ENCODE data around the gene LRRC14B.
"Not testable (repeated sequence)": the region's sequence is repeated elsewhere in the genome, so short reads cannot be mapped to it uniquely, and the experiment has no call there.

The LRRC14B gene

GRCh38 chr5:160173-160510 lies 31.2 kb upstream of the LRRC14B start:
- peak; percentile 73 for DNase-seq (ENCODE audit: low read depth)

DNA sequence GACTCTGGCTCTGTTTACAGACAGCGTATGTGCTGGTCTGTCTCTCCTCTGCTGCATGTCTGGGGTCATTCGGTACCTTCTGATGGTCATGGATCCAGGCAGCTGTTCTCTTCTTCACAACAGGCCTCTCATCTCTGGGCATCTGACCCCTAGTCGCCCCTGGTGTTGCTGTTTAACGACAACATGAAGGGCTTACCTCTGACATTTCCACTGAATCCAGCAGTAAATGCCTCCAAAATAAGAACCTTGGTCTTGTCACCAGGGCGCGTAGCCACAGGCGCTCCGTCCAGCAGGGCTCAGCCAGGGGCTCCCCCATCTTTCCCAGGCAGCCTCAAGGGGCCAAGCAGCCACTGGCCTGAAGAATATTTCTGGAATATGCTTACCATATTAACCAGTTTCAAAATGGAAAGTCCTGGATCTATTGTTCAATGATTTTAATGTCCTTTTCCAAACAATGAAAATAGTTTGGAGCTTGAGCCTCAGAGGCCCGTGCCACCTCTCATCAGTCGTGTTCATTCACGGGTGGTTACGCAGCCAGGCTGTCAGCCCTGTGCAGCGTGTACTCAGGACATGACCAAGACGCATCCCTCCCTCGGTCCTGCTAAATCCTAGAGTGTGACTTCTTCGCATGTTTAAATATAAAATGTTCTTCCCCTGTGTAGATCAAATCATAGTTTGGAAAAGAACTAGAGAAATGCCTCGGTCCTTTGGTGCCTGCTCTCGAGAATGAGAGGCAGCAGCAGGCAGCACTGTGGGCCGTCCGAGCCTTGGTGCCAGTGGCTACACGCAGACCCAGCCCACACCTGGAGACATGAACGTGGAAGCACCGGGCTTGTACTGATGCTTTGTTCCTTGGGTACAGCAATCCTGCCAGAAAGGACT lies 30.1 kb upstream of the LRRC14B start:
- DNase-seq (ENCODE audit: low read depth), result no peak

- DNase-seq (ENCODE audit: low read depth), result no peak
Measured at GRCh38 chr5:161803-162110, 29.5 kb upstream of the LRRC14B start.

DNA sequence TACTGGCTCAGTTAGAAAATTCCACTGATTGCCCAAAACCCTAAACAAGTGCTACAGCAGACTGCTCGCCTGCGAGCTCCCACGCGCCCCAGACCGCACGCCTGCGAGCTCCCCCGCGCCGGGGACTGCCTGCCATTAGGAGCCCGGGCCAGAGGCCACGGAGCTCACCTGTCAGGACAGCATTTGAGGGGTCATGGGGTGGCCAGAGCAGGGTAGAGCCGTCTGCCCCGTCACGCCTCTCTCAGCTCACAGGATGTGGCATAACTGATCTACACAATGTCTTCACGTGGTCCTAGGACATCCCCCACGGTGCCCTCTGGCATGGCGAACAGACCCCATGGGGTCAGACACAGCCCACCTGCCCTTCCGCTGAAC lies 29.1 kb upstream of the LRRC14B start:
- no peak for DNase-seq (ENCODE audit: low read depth)

GRCh38 chr5:162565-163337 lies 28.5 kb upstream of the LRRC14B start:
- no peak for DNase-seq (ENCODE audit: low read depth)

- DNase-seq (ENCODE audit: low read depth), result no peak
Measured at GRCh38 chr5:163338-163620, 28.0 kb upstream of the LRRC14B start.

GRCh38 chr5:163841-164240 lies 27.5 kb upstream of the LRRC14B start:
- no peak for DNase-seq (ENCODE audit: low read depth)

DNA sequence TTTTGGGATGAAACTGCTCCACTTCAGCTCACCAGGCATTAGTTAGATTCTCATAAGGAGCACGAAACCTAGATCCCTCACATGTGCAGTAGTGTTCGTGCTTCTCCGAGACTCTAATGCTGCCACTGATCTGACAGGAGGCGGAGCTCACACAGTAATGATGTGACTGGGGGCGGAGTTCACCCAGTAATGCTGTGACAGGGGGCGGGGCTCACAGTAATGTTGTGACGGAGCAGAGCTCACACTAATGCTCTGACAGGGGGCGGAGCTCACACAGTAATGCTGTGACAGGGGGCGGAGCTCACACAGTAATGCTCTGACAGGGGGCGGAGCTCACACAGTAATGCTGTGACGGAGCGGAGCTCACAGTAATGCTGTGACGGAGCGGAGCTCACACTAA lies 27.1 kb upstream of the LRRC14B start:
- no peak for DNase-seq (ENCODE audit: low read depth)

DNA sequence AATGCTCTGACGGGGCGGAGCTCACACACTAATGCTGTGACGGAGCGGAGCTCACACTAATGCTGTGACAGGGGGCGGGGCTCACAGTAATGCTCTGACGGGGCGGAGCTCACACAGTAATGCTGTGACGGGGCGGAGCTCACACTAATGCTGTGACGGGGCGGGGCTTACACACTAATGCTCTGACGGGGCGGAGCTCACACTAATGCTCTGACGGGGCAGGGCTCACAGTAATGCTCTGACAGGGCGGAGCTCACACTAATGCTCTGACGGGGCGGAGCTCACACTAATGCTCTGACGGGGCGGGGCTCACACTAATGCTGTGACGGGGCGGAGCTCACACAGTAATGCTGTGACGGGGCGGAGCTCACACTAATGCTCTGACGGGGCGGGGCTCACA lies 26.5 kb upstream of the LRRC14B start:
- not testable (repeated sequence) for DNase-seq (ENCODE audit: low read depth)

- DNase-seq (ENCODE audit: low read depth), result no peak
Measured at GRCh38 chr5:166441-167372, 24.6 kb upstream of the LRRC14B start.

GRCh38 chr5:167511-167910 lies 23.8 kb upstream of the LRRC14B start:
- peak; percentile 33 for DNase-seq (ENCODE audit: low read depth)

DNA sequence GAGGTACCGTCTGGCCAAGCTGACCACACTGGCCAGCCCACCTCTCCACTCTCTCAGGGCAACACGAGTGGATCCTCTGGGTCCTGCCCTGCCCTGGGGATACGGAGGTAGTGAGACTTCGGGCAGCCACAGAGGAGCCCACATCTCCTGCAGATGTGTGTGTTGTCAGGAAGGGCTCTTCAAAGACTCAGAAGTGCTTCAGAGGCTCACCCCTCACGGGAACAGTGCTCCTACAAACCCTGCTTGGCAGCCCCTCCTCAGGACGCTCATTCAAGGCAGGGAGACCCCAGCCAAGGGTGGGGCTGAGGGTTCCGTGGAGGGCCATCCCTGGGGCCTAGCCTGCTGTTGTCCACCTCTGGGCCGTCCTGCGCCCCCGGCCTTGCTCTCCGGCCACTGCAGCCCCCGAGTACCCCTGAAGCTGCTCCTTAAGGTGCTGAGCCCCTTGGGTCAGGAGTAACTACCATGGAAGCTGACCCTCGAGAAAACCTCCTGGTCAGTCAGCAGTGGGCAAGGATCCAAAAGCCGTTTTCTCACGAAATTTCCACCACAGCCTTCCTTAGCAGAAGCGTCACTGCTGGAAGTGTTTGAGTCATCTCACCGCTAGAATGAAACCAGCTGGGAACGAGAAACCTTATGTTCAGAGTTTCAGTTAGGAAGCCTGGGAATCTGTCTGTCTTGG lies 23.2 kb upstream of the LRRC14B start:
- DNase-seq (ENCODE audit: low read depth), result peak; percentile 99

GRCh38 chr5:169071-169727 lies 22.1 kb upstream of the LRRC14B start:
- peak; percentile 96 for DNase-seq (ENCODE audit: low read depth)

GRCh38 chr5:169728-170094 lies 21.6 kb upstream of the LRRC14B start:
- DNase-seq (ENCODE audit: low read depth), result no peak

DNA sequence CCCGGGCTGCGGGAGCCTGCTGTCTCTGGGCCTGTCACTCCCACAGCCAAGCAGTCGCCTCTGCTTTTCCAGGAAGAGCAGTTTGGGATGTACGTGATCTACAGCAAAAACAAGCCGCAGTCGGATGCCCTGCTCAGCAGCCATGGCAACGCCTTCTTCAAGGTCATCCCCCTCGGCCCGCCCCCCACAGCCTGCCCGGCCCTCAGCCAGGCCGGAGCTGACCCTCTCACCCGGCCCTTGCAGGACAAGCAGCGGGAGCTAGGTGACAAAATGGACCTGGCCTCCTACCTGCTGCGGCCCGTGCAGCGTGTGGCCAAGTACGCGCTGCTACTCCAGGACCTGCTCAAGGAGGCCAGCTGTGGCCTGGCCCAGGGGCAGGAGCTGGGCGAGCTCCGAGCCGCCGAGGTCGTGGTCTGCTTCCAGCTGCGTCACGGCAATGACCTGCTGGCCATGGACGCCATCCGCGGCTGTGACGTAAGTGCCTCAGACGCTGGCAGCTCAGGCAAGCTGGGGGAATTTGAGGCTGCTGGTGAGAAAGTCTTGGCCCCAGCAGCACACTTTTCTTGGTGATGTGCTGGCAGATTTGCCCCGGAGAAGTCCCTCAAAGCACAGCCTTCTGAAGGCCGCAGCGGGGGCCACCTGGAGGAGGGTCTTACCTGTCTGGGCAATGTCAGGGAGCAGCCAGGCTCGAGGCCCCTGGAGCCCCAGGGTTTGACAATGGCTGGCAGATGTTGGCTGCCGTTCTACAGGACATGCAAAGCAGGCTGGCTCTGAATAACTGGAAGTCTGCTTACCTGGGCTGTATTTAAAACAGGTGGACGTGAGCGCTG lies 20.1 kb upstream of the LRRC14B start:
- DNase-seq (ENCODE audit: low read depth), result no peak

DNA sequence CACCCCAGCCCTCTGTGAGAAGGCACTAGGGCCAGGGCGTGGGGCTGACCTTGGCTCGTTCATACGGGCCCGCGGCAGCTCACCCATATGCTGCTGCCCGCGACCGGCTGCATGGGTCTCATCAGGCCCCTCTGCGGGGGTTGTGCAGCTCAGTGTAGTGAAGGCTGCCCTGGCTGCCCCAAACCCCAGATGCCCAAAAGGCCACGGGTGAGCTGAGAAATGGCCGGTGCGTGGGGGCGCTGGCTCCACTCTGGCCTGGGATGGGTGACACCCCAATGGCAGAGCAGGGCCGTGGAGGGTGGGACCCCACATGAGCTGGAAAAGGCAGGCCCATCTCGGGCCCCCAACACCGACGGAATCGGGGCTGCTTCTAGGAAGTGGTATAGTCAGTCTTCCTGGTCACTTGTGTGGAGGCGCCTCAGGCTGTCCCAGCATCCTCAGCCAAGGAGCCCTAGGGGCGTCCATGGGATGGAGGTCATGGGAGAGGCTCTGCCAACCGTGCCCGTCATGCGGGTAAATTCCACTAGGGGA lies 19.4 kb upstream of the LRRC14B start:
- DNase-seq (ENCODE audit: low read depth), result no peak

- no peak for DNase-seq (ENCODE audit: low read depth)
Measured at GRCh38 chr5:172421-172820, 18.9 kb upstream of the LRRC14B start.

DNA sequence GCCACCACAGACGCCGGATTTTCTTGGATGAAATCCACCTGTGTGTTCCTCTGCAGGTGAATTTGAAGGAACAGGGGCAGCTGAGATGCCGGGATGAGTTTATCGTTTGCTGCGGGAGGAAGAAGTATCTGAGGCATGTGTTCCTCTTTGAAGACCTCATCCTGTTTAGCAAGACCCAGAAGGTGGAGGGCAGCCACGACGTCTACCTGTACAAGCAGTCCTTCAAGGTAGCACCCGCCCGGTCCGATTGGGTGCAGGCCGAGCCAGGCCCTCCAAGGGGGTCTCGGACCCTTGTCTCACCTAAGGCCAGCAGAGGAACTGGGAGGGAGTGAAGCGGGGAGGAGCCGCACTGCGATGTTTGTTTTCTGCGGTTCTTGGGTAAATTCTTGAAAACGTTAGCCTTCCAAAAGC lies 18.4 kb upstream of the LRRC14B start:
- no peak for DNase-seq (ENCODE audit: low read depth)

- DNase-seq (ENCODE audit: low read depth), result no peak
Measured at GRCh38 chr5:173392-174290, 17.7 kb upstream of the LRRC14B start.

DNA sequence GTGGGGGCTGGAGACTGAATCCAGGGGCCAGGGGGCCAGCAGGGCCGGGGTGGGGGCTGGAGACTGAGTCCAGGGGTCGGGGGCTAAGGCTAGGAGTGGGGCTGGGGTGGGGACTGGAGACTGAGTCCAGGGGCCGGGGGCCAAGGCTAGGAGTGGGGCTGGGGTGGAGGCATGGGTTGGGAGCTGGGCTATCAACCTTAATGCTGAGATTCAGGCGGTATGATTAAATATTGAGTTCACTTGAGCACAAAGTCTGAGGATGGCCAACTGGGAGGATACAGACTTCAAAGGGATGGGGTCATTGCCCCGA lies 17.0 kb upstream of the LRRC14B start:
- DNase-seq (ENCODE audit: low read depth), result no peak
